ENCODE data around the gene ARHGAP29.

ARHGAP29 gene

GRCh38 chr1:94142583-94142982, 94.8 kb downstream of the ARHGAP29 start:
- TF ChIP-seq CTCF (IDR thresholded peaks at IDR 0.05; ENCODE audit: low read depth, low read length): no peak
- no peak overlapping the region for H3K4me3 ChIP-seq (ENCODE audit: low read depth, low read length)

- H3K4me3 ChIP-seq (ENCODE audit: low read depth, low read length): no peak overlapping the region
- no peak for TF ChIP-seq CTCF (IDR thresholded peaks at IDR 0.05; ENCODE audit: low read depth, low read length)
These were observed 95.4 kb downstream of the ARHGAP29 start for GRCh38 chr1:94142022-94142421.

- no peak for TF ChIP-seq CTCF (IDR thresholded peaks at IDR 0.05; ENCODE audit: low read depth, low read length)
- H3K4me3 ChIP-seq (ENCODE audit: low read depth, low read length): no peak overlapping the region
These were observed 105.3 kb downstream of the ARHGAP29 start for GRCh38 chr1:94132111-94132510.

GRCh38 chr1:94130851-94131595, 106.4 kb downstream of the ARHGAP29 start:
- TF ChIP-seq CTCF (IDR thresholded peaks at IDR 0.05; ENCODE audit: low read depth, low read length): no peak
- H3K4me3 ChIP-seq (ENCODE audit: low read depth, low read length): no peak overlapping the region

- H3K4me3 ChIP-seq (ENCODE audit: low read depth, low read length): no peak overlapping the region
- no peak for TF ChIP-seq CTCF (IDR thresholded peaks at IDR 0.05; ENCODE audit: low read depth, low read length)
These were observed 110.7 kb downstream of the ARHGAP29 start for GRCh38 chr1:94126651-94127050.

GRCh38 chr1:94125551-94126514, 111.6 kb downstream of the ARHGAP29 start:
- H3K4me3 ChIP-seq (ENCODE audit: low read depth, low read length): no peak overlapping the region
- TF ChIP-seq CTCF (IDR thresholded peaks at IDR 0.05; ENCODE audit: low read depth, low read length): no peak

- no peak for TF ChIP-seq CTCF (IDR thresholded peaks at IDR 0.05; ENCODE audit: low read depth, low read length)
- H3K4me3 ChIP-seq (ENCODE audit: low read depth, low read length): no peak overlapping the region
These were observed 112.8 kb downstream of the ARHGAP29 start for GRCh38 chr1:94124538-94124937.

All from WI38 (cell line).